Keratinocyte (primary cell): ENCODE data around the gene PLD5.

Experiments
- EZH2 ChIP-seq: IDR thresholded peaks from one replicate; pipeline ENCODE4 v1.6.1; 2012; ENCODE audit warnings: inconsistent platforms, mild to moderate bottlenecking, low read length, moderate library complexity
- TF ChIP-seq, protein P1 (sequence below), 3 experiments: IDR thresholded peaks in 1 of 3; conservative IDR thresholded peaks in 1 of 3; optimal IDR thresholded peaks in 1 of 3; 2 replicates in 2 of 3; 3 replicates in 1 of 3; pipeline versions ENCODE3 to v1.5.1; 2011; ENCODE audit warnings: low read length in 3 of 3, mild to moderate bottlenecking in 3 of 3, moderate library complexity in 2 of 3, control low read depth in 1 of 3, inconsistent platforms in 1 of 3; ENCODE audit not compliant: insufficient read depth in 2 of 3; ENCODE audit errors: extremely low read depth in 1 of 3

DNA sequence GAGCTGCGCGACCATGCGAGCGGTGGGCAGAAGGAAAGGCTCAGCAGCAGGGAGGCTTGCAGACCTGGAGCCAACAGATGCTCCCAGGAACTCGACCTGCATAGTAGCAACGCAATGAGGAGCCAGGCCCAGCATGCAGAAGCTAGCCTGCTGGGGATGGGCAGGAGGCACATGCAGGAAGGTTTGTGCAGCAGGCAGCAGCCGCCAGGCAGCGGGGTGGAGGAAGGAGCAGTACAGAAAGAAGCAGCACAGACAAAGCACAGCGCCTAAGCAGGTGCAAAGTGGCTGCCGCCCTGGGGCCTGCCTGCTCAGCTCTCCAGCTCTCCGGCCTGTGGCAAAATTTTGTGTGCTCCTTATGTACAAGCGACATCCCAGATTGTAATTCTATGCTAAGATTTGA lies 312.1 kb downstream of the PLD5 start:
- TF ChIP-seq, protein P1, sequence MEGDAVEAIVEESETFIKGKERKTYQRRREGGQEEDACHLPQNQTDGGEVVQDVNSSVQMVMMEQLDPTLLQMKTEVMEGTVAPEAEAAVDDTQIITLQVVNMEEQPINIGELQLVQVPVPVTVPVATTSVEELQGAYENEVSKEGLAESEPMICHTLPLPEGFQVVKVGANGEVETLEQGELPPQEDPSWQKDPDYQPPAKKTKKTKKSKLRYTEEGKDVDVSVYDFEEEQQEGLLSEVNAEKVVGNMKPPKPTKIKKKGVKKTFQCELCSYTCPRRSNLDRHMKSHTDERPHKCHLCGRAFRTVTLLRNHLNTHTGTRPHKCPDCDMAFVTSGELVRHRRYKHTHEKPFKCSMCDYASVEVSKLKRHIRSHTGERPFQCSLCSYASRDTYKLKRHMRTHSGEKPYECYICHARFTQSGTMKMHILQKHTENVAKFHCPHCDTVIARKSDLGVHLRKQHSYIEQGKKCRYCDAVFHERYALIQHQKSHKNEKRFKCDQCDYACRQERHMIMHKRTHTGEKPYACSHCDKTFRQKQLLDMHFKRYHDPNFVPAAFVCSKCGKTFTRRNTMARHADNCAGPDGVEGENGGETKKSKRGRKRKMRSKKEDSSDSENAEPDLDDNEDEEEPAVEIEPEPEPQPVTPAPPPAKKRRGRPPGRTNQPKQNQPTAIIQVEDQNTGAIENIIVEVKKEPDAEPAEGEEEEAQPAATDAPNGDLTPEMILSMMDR (optimal IDR thresholded peaks at IDR 0.05 in 1 of 3, IDR thresholded peaks at IDR 0.05 in 1 of 3, conservative IDR thresholded peaks at IDR 0.05 in 1 of 3; ENCODE audit: extremely low read depth in 1 of 3, insufficient read depth in 2 of 3, low read length in 3 of 3): no peak
- TF ChIP-seq EZH2: no peak
